ENCODE measurements around the gene MAPK1.

DNA sequence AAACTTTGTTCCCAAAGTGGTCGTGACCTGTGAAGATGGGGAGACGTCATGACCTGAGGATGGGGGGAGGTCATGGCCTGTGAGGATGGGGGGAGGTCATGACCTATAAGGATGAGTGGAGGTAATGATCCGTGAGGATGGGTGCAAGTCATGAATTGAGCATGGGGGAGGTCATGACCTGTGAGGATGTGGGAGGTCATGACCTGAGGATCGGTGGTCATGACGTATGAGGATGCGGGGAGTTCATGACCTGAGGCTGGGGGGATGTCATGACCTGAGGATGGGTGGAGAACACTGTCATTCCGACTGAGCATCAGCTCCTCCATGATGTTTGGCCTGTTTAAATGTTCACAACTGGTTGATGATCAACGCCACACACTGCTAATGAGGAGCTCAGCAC is 157.8 kb downstream of the MAPK1 start:
- no peak for TF ChIP-seq POLR2A (IDR thresholded peaks at IDR 0.05)
- TF ChIP-seq CTCF (IDR thresholded peaks at IDR 0.05): no peak
